Cardiac fibroblast (primary cell): Measurements from ENCODE around the gene FOXN3.

Experiments used
- DNase-seq, 2 donors: peaks; one replicate each; pipeline versions ENCODE4 v3.0.0 to v3.0.0-alpha.2; 2010; ENCODE audit warnings: low read depth in 2 of 2
- H3K4me3 ChIP-seq, 2 donors: replicated peaks in 1 of 2; 1 replicate in 1 of 2; 2 replicates in 1 of 2; pipeline ENCODE4 v1.5.1; 2011; ENCODE audit warnings: low read depth in 2 of 2, low read length in 2 of 2, mild to moderate bottlenecking in 2 of 2, moderate library complexity in 1 of 2
- CTCF ChIP-seq: IDR thresholded peaks from one replicate; pipeline ENCODE4 v1.5.1; 2011; ENCODE audit warnings: low read depth, mild to moderate bottlenecking, low read length, inconsistent platforms

Gene FOXN3

GRCh38 chr14:89340200-89341181, 76.5 kb downstream of the FOXN3 start:
- no peak for TF ChIP-seq CTCF
- peak; percentile 50 to 68 for DNase-seq

GRCh38 chr14:89339579-89339978, 77.5 kb downstream of the FOXN3 start:
- no peak overlapping the region for H3K4me3 ChIP-seq
- DNase-seq, result no peak
- no peak for TF ChIP-seq CTCF

More at GRCh38 chr14:89340200-89341181, 76.5 kb downstream of the FOXN3 start:
- no peak overlapping the region for H3K4me3 ChIP-seq

- TF ChIP-seq CTCF, result no peak
- DNase-seq, result no peak
- no peak overlapping the region for H3K4me3 ChIP-seq
These were observed 77.9 kb downstream of the FOXN3 start for GRCh38 chr14:89339158-89339557.

GRCh38 chr14:89336338-89336737, 80.7 kb downstream of the FOXN3 start:
- H3K4me3 ChIP-seq, result no peak overlapping the region
- no peak for TF ChIP-seq CTCF
- DNase-seq, result no peak

GRCh38 chr14:89332031-89332430, 85.0 kb downstream of the FOXN3 start:
- no peak for TF ChIP-seq CTCF
- DNase-seq, result peak in 1 of 2 donors; percentile 30
- no peak overlapping the region for H3K4me3 ChIP-seq

- no peak for TF ChIP-seq CTCF
- no peak overlapping the region for H3K4me3 ChIP-seq
- no peak for DNase-seq
These were observed 85.6 kb downstream of the FOXN3 start for GRCh38 chr14:89331398-89331797.
